GM12878 (cell line): ENCODE results near the gene RUFY2. TPM values are rescaled to one million over a fixed set of nuclear protein-coding genes. Genes with fewer than 3 reads are reported as not detected.

Experiments
- BCL11A ChIP-seq: IDR thresholded peaks from 2 replicates; pipeline ENCODE4 v1.6.1; 2011; ENCODE audit warnings: low read depth, low read length
- CEBPB ChIP-seq, 2 experiments: fragments of 150-350 bp in 1 of 2; IDR thresholded peaks; 2 replicates each; pipeline ENCODE4 v1.6.1; 2012 to 2014; ENCODE audit warnings: low read depth in 2 of 2, low read length in 2 of 2, borderline replicate concordance in 1 of 2, inconsistent platforms in 1 of 2
- CHD2 ChIP-seq: IDR thresholded peaks from 2 replicates; pipeline ENCODE4 v1.6.1; 2011; ENCODE audit warnings: low read depth, low read length, improper control_type of control experiment, borderline replicate concordance
- CTCF ChIP-seq, 3 experiments: IDR thresholded peaks in 2 of 3; conservative IDR thresholded peaks in 1 of 3; 2 replicates each; pipeline ENCODE4 v1.5.1; 2011; ENCODE audit warnings: low read depth in 3 of 3, low read length in 3 of 3, mild to moderate bottlenecking in 3 of 3, control low read depth in 2 of 3, moderate library complexity in 2 of 3, inconsistent platforms in 1 of 3, mixed read lengths in 1 of 3; ENCODE audit not compliant: control insufficient read depth in 2 of 3, insufficient read depth in 1 of 3; ENCODE audit errors: extremely low read depth in 1 of 3
- EGR1 ChIP-seq, 2 experiments: IDR thresholded peaks; 1 replicate in 1 of 2; 2 replicates in 1 of 2; pipeline ENCODE4 v1.6.1; 2011 to 2012; ENCODE audit warnings: low read depth in 2 of 2, low read length in 2 of 2, borderline replicate concordance in 1 of 2, mild to moderate bottlenecking in 1 of 2, moderate library complexity in 1 of 2
- IRF3 ChIP-seq: fragments of 450-650 bp; IDR thresholded peaks from 2 replicates; pipeline ENCODE4 v1.6.1; 2014; ENCODE audit warnings: mild to moderate bottlenecking
- JUND ChIP-seq: IDR thresholded peaks from 2 replicates; pipeline ENCODE4 v1.6.1; 2012; ENCODE audit warnings: low read depth, mild to moderate bottlenecking, low read length, improper control_type of control experiment, moderate library complexity
- MXI1 ChIP-seq: fragments of 150-350 bp; IDR thresholded peaks from 2 replicates; pipeline ENCODE4 v1.6.1; 2011; ENCODE audit warnings: low read depth, mild to moderate bottlenecking, inconsistent platforms, low read length, improper control_type of control experiment
- MYB ChIP-seq: fragments of 150-350 bp; IDR thresholded peaks from 2 replicates; pipeline ENCODE4 v1.6.1; 2014; ENCODE audit warnings: mild to moderate bottlenecking, low read depth, low read length, borderline replicate concordance
- NRF1 ChIP-seq: conservative IDR thresholded peaks from 2 replicates; pipeline ENCODE4 v1.6.1; 2011; ENCODE audit warnings: mild to moderate bottlenecking, low read depth, low read length, improper control_type of control experiment
- PAX8 ChIP-seq: fragments of 450-650 bp; IDR thresholded peaks from 2 replicates; pipeline ENCODE4 v1.6.1; 2017; ENCODE audit warnings: mild to moderate bottlenecking, moderate library complexity
- POU2F2 ChIP-seq: IDR thresholded peaks from 3 replicates; pipeline ENCODE4 v1.6.1; 2011; ENCODE audit warnings: low read depth, mild to moderate bottlenecking, low read length, borderline replicate concordance
- RAD51 ChIP-seq: fragments of 450-650 bp; IDR thresholded peaks from 2 replicates; pipeline ENCODE4 v1.6.1; 2016; ENCODE audit warnings: moderate library complexity, mild to moderate bottlenecking, inconsistent platforms
- SIN3A ChIP-seq: IDR thresholded peaks from 2 replicates; pipeline ENCODE4 v1.6.1; 2012; ENCODE audit warnings: low read depth, low read length, improper control_type of control experiment
- SMARCA5 ChIP-seq: fragments of 450-650 bp; IDR thresholded peaks from 2 replicates; pipeline ENCODE4 v1.6.1; 2017; ENCODE audit warnings: mild to moderate bottlenecking
- SMC3 ChIP-seq: IDR thresholded peaks from 2 replicates; pipeline ENCODE4 v1.6.1; 2011; ENCODE audit warnings: low read length, improper control_type of control experiment, borderline replicate concordance
- SUPT20H ChIP-seq: IDR thresholded peaks from 2 replicates; pipeline ENCODE4 v1.6.1; 2011; ENCODE audit warnings: low read depth, mild to moderate bottlenecking, low read length, moderate library complexity, borderline replicate concordance; ENCODE audit not compliant: control insufficient read depth
- TAF1 ChIP-seq: IDR thresholded peaks from 2 replicates; pipeline ENCODE4 v1.6.1; 2011; ENCODE audit warnings: mild to moderate bottlenecking, low read depth, low read length, borderline replicate concordance
- ZBED1 ChIP-seq: IDR thresholded peaks from 2 replicates; pipeline ENCODE4 v1.6.1; 2016; ENCODE audit warnings: borderline replicate concordance
- ZBTB40 ChIP-seq: fragments of 450-650 bp; IDR thresholded peaks from 2 replicates; pipeline ENCODE4 v1.6.1; 2016; ENCODE audit warnings: mild to moderate bottlenecking, moderate library complexity, borderline replicate concordance
- polyA plus RNA-seq, 11 experiments: library from polyadenylated mRNA; depleted of rRNA in 4 of 11; unstranded in 6 of 11; stranded (reverse) in 5 of 11; fragments of >200 nt; fragmentation: Nextera tagmentation in 4 of 11; fragmentation: Illumina TruSeq in 1 of 11; extraction: Ambion mirVana in 4 of 11; extraction: Trizol in 1 of 11; gene quantifications; 1 replicate in 1 of 11; 2 replicates in 10 of 11; pipeline versions ENCODE4 v1.2.1 to v1.2.3, GENCODE V29; 2011 to 2016; ENCODE audit warnings: inconsistent platforms in 2 of 11, missing spikeins in 2 of 11, low read depth in 1 of 11
- total RNA-seq, 4 experiments: library from RNA; depleted of rRNA in 3 of 4; stranded (reverse); fragments of >200 nt in 3 of 4; fragmentation: Illumina TruSeq in 1 of 4; extraction: Trizol in 1 of 4; gene quantifications; 2 replicates each; pipeline versions ENCODE4 v1.2.1 to v1.2.3, GENCODE V29; 2013 to 2021

Gene RUFY2
- total and polyA plus RNA-seq, 10 of the 15 experiments (the other 5 are each of a cell fraction or from before 2014, with no cell fraction given), result 1.7 to 8.4 (median 5.8) TPM

DNA sequence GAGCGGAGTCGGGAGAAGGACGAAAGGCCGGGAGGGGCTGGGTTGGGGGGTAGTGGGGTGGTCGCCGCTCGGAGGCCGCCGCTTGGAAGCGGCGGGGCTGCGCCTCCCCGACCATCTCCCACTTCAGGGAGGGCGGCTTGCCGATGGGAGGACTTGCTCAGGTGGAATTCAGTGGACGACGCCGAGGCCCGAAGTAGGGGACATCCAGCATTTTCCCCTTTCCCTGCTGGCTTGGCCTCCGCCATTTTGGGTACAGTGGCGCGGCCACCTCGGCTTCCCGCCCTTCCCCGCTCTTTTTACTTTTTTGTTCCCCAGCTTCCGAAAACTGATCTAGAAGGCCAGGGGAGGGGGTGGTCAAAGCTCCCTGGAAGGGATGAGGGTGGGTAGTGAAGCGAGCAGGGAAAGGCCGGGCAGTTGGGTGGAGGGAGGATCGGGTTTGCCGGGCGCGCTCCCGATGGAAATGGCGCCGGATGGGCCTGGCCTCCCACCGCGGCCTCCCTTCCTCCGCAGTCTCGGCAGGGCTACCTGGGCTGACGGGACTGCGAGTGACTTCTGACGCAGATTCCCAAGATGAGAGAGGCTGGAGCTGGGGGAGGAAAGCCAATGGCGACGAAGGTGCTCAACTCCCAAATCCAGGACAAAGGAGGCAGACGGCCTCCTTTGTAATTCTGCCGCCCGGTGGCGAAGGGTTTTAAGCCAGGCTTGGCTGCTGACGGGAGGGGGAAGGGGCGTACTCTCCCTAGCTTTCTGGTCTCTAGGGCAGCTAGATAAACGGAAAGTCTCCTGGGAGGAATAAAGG lies 74.6 kb downstream of the RUFY2 start, which contains the start of gene PBLD (continued):
- TF ChIP-seq CEBPB (IDR thresholded peaks at IDR 0.05; ENCODE audit: borderline replicate concordance in 1 of 2, low read depth in 2 of 2, low read length in 2 of 2) (no peak), CHD2 (no peak), NRF1 (no peak), RAD51 (no peak), JUND (no peak), MXI1 (no peak), TAF1 (peak; percentile 25; the same call in 1 of the 2 replicates), EGR1 (IDR thresholded peaks at IDR 0.05; ENCODE audit: borderline replicate concordance in 1 of 2, low read depth in 2 of 2, low read length in 2 of 2) (no peak), CTCF (IDR thresholded peaks at IDR 0.05 in 2 of 3, conservative IDR thresholded peaks at IDR 0.05 in 1 of 3; ENCODE audit: control insufficient read depth in 2 of 3, extremely low read depth in 1 of 3, insufficient read depth in 1 of 3, low read depth in 3 of 3, low read length in 3 of 3) (peak; percentile 43 to 54 (median 53); a peak in 5 of 6 replicates), SUPT20H (no peak), ZBTB40 (no peak), PAX8 (no peak), POU2F2 (peak; percentile 57; the same call in 2 of the 3 replicates), BCL11A (no peak), SIN3A (no peak), SMC3 (0 out of 2 replicates have a peak, but pooled peaks have one; percentile 16), MYB (no peak), ZBED1 (no peak), SMARCA5 (peak; percentile 99), IRF3 (no peak)
